Neuronal stem cell (in vitro differentiated cells): Measurements from ENCODE around the gene PCDHGA12.
A peak's percentile ranks its signal among the peaks of the same experiment; 100 is the strongest.
"Not testable (repeated sequence)": the region's sequence is repeated elsewhere in the genome, so short reads cannot be mapped to it uniquely, and the experiment has no call there.

Experiments used
- DNase-seq: peaks from one replicate; pipeline ENCODE4 v3.0.0-alpha.2; 2013; ENCODE audit warnings: low spot score
- H2AFZ ChIP-seq: one replicate; pipeline ENCODE4 v1.6.1; 2013; ENCODE audit warnings: mild to moderate bottlenecking, low read length, inconsistent platforms
- H2AK5ac ChIP-seq: 2 replicates; pipeline ENCODE4 v1.6.1; 2013; ENCODE audit warnings: low read depth, mild to moderate bottlenecking, inconsistent platforms, low read length, moderate library complexity, mixed read lengths
- H2BK120ac ChIP-seq: 2 replicates; pipeline ENCODE4 v1.6.1; 2013; ENCODE audit warnings: low read depth, mild to moderate bottlenecking, inconsistent platforms, low read length, moderate library complexity, mixed read lengths
- H2BK12ac ChIP-seq: one replicate; pipeline ENCODE4 v1.6.1; 2013; ENCODE audit warnings: low read length, inconsistent platforms
- H2BK15ac ChIP-seq: 2 replicates; pipeline ENCODE4 v1.6.1; 2013; ENCODE audit warnings: mild to moderate bottlenecking, low read length, inconsistent platforms, mixed read lengths
- H2BK5ac ChIP-seq: one replicate; pipeline ENCODE4 v1.6.1; 2013; ENCODE audit warnings: inconsistent platforms, mild to moderate bottlenecking, low read length, moderate library complexity
- H3K14ac ChIP-seq: one replicate; pipeline ENCODE4 v1.6.1; 2013; ENCODE audit warnings: low read length, inconsistent platforms
- H3K18ac ChIP-seq: 2 replicates; pipeline ENCODE4 v1.6.1; 2013; ENCODE audit warnings: low read length, inconsistent platforms
- H3K23ac ChIP-seq: 2 replicates; pipeline ENCODE4 v1.6.1; 2013; ENCODE audit warnings: low read depth, mild to moderate bottlenecking, mixed read lengths, low read length, inconsistent platforms; ENCODE audit not compliant: poor library complexity
- H3K27ac ChIP-seq: replicated peaks from 3 replicates; pipeline ENCODE4 v1.5.1; 2013; ENCODE audit warnings: low read length, inconsistent platforms
- H3K27me3 ChIP-seq, 3 experiments: 2 replicates each; pipeline ENCODE4 v1.6.1; 2013; ENCODE audit warnings: low read length in 3 of 3, mild to moderate bottlenecking in 2 of 3, inconsistent platforms in 1 of 3, low read depth in 1 of 3, mixed read lengths in 1 of 3, moderate library complexity in 1 of 3; ENCODE audit not compliant: control insufficient read depth in 3 of 3, insufficient read depth in 3 of 3
- H3K36me3 ChIP-seq, 2 donors: replicated peaks in 1 of 2; 2 replicates each; pipeline ENCODE4 v1.6.1; 2013; ENCODE audit warnings: low read length in 2 of 2; ENCODE audit not compliant: control insufficient read depth in 2 of 2, insufficient read depth in 2 of 2
- H3K4ac ChIP-seq: 2 replicates; pipeline ENCODE4 v1.6.1; 2013; ENCODE audit warnings: inconsistent platforms, mild to moderate bottlenecking, low read length, moderate library complexity
- H3K4me1 ChIP-seq, 2 donors: 1 replicate in 1 of 2; 2 replicates in 1 of 2; pipeline ENCODE4 v1.6.1; 2013; ENCODE audit warnings: low read length in 2 of 2, low read depth in 1 of 2; ENCODE audit not compliant: control insufficient read depth in 2 of 2, insufficient read depth in 1 of 2
- H3K4me2 ChIP-seq: one replicate; pipeline ENCODE4 v1.6.1; 2013; ENCODE audit warnings: mild to moderate bottlenecking, low read length, inconsistent platforms; ENCODE audit not compliant: insufficient read depth, poor library complexity, severe bottlenecking
- H3K4me3 ChIP-seq, 2 donors: 2 replicates each; pipeline ENCODE4 v1.5.1; 2013; ENCODE audit warnings: low read length in 2 of 2, mild to moderate bottlenecking in 2 of 2, inconsistent platforms in 1 of 2, moderate library complexity in 1 of 2
- H3K79me1 ChIP-seq: one replicate; pipeline ENCODE4 v1.6.1; 2013; ENCODE audit warnings: low read depth, mild to moderate bottlenecking, inconsistent platforms, low read length, moderate library complexity
- H3K9ac ChIP-seq: one replicate; pipeline ENCODE4 v1.6.1; 2013; ENCODE audit warnings: mild to moderate bottlenecking, low read depth, low read length, inconsistent platforms; ENCODE audit not compliant: poor library complexity
- H3K9me3 ChIP-seq, 2 donors: replicated peaks in 1 of 2; 2 replicates each; pipeline versions ENCODE3 to v1.6.1; 2013; ENCODE audit warnings: low read length in 2 of 2, mild to moderate bottlenecking in 2 of 2, inconsistent platforms in 1 of 2, low read depth in 1 of 2, mixed read lengths in 1 of 2, moderate library complexity in 1 of 2; ENCODE audit not compliant: control insufficient read depth in 2 of 2, insufficient read depth in 1 of 2
- H4K8ac ChIP-seq: one replicate; pipeline ENCODE4 v1.6.1; 2013; ENCODE audit warnings: low read depth, mild to moderate bottlenecking, inconsistent platforms, low read length, moderate library complexity
- H4K91ac ChIP-seq: one replicate; pipeline ENCODE4 v1.6.1; 2013; ENCODE audit warnings: low read length, low read depth, mild to moderate bottlenecking, inconsistent platforms; ENCODE audit not compliant: poor library complexity
- WGBS, 2 donors: extraction: QIAGEN DNeasy Blood & Tissue Kit; methylation state at CpG; one replicate each; pipeline ENCODE4 v1.1.7; 2013; ENCODE audit warnings: missing lambda C conversion rate in 2 of 2, mixed read lengths in 1 of 2; ENCODE audit not compliant: insufficient read length in 2 of 2, insufficient replicate concordance in 1 of 2; ENCODE audit errors: extremely low coverage in 2 of 2; 5-methylcytosine and 5-hydroxymethylcytosine counted together

Gene PCDHGA12

GRCh38 chr5:141394401-141395187 is 35.7 kb upstream of the PCDHGA12 start:
- not testable (repeated sequence) for DNase-seq, H3K4me3 ChIP-seq, H3K27me3 ChIP-seq, H4K8ac ChIP-seq, H2AK5ac ChIP-seq, H2AFZ ChIP-seq, H3K9ac ChIP-seq, H3K23ac ChIP-seq, H3K27ac ChIP-seq, H3K4ac ChIP-seq, H2BK120ac ChIP-seq, H4K91ac ChIP-seq, H3K79me1 ChIP-seq, H3K4me2 ChIP-seq, H3K14ac ChIP-seq, H2BK15ac ChIP-seq, H2BK12ac ChIP-seq, H3K4me1 ChIP-seq
- Histone ChIP-seq H3K18ac (peak overlapping the region; percentile 57), H2BK5ac (peak overlapping the region; percentile 44), H3K9me3 (peaks cover 37 to 82% of the 10 kb centered on the region in 2 donors), H3K36me3 (peaks cover 14 to 26% of the 10 kb centered on the region in 2 donors)
- WGBS, 2 donors, result no CpG with 5 or more reads among the region's 53 CpGs

- H3K9me3 ChIP-seq, result peaks cover 32 to 72% of the 10 kb centered on the region in 2 donors
- H2BK120ac ChIP-seq, result not testable (repeated sequence)
These were observed 32.4 kb upstream of the PCDHGA12 start, which contains the start of gene PCDHGB5 for GRCh38 chr5:141397756-141398551. Gene PCDHGB5 (plus strand): TSS chr5:141397947. CDS start chr5:141398128, 181 bp downstream.

GRCh38 chr5:141398608-141399007 is 31.7 kb upstream of the PCDHGA12 start:
- no peak overlapping the region for H4K91ac ChIP-seq
- no peak overlapping the region for H4K8ac ChIP-seq
- DNase-seq, result no peak
- H3K18ac ChIP-seq, result no peak overlapping the region
- peaks cover 3 to 6% of the 10 kb centered on the region in 2 donors for H3K36me3 ChIP-seq
- H2BK12ac ChIP-seq, result no peak overlapping the region
- no peak overlapping the region for H3K9ac ChIP-seq
- peaks cover 31 to 72% of the 10 kb centered on the region in 2 donors for H3K9me3 ChIP-seq
- peaks cover 2% of the 10 kb centered on the region for H3K79me1 ChIP-seq
- H2BK15ac ChIP-seq, result no peak overlapping the region
- H3K4me1 ChIP-seq, result no peaks in the 10 kb centered on the region
- no peak overlapping the region for H2BK5ac ChIP-seq
- no peak overlapping the region for H3K4ac ChIP-seq
- H2AK5ac ChIP-seq, result no peak overlapping the region
- no peak overlapping the region for H3K23ac ChIP-seq
- H3K4me2 ChIP-seq, result no peak overlapping the region
- no peak overlapping the region for H3K14ac ChIP-seq
- no peak overlapping the region for H3K27ac ChIP-seq
- no peak overlapping the region for H3K4me3 ChIP-seq
- no CpG with 5 or more reads among the region's 15 CpGs for whole genome bisulfite sequencing, 2 donors
- no peak overlapping the region for H2AFZ ChIP-seq
- no peak overlapping the region for H2BK120ac ChIP-seq
- no peaks in the 10 kb centered on the region for H3K27me3 ChIP-seq

More at GRCh38 chr5:141397756-141398551, 32.4 kb upstream of the PCDHGA12 start, which contains the start of gene PCDHGB5:
- not testable (repeated sequence) for H3K4me3 ChIP-seq, H3K27ac ChIP-seq, H2AK5ac ChIP-seq, H3K18ac ChIP-seq, H2BK12ac ChIP-seq, H2BK5ac ChIP-seq, H2AFZ ChIP-seq, H4K91ac ChIP-seq, H2BK15ac ChIP-seq, H3K27me3 ChIP-seq, H3K79me1 ChIP-seq, DNase-seq, H3K4me1 ChIP-seq, H3K23ac ChIP-seq, H4K8ac ChIP-seq, H3K9ac ChIP-seq, H3K4me2 ChIP-seq, H3K14ac ChIP-seq, H3K4ac ChIP-seq
- no CpG with 5 or more reads among the region's 43 CpGs for WGBS, 2 donors
- H3K36me3 ChIP-seq, result peaks cover 5 to 13% of the 10 kb centered on the region in 2 donors
